ENCODE data around the gene RMRP.

RMRP gene

GRCh38 chr9:35667939-35668338 is 10.1 kb upstream of the RMRP start:
- H3K4me3 ChIP-seq (ENCODE audit: low read length): no peak overlapping the region
- H2AFZ ChIP-seq (ENCODE audit: low read depth, low read length): no peak overlapping the region
- H3K9me3 ChIP-seq (ENCODE audit: low read length): no peaks in the 10 kb centered on the region
- H3K27me3 ChIP-seq (ENCODE audit: insufficient read depth, low read length): no peaks in the 10 kb centered on the region
- H3K4me1 ChIP-seq (ENCODE audit: insufficient read depth, low read length): peaks cover 13% of the 10 kb centered on the region
- H3K36me3 ChIP-seq (ENCODE audit: insufficient read depth, low read length): peaks cover 2% of the 10 kb centered on the region

GRCh38 chr9:35666549-35666948 is 8.7 kb upstream of the RMRP start:
- Histone ChIP-seq H3K36me3 (ENCODE audit: insufficient read depth, low read length) (peaks cover 10% of the 10 kb centered on the region), H3K9me3 (ENCODE audit: low read length) (no peaks in the 10 kb centered on the region), H3K4me1 (ENCODE audit: insufficient read depth, low read length) (peaks cover 13% of the 10 kb centered on the region), H2AFZ (ENCODE audit: low read depth, low read length) (no peak overlapping the region), H3K4me3 (ENCODE audit: low read length) (no peak overlapping the region), H3K27me3 (ENCODE audit: insufficient read depth, low read length) (no peaks in the 10 kb centered on the region)

GRCh38 chr9:35666045-35666444 is 8.2 kb upstream of the RMRP start:
- Histone ChIP-seq H3K4me3 (ENCODE audit: low read length) (no peak overlapping the region), H3K27me3 (ENCODE audit: insufficient read depth, low read length) (no peaks in the 10 kb centered on the region), H3K36me3 (ENCODE audit: insufficient read depth, low read length) (peaks cover 15% of the 10 kb centered on the region)

DNA sequence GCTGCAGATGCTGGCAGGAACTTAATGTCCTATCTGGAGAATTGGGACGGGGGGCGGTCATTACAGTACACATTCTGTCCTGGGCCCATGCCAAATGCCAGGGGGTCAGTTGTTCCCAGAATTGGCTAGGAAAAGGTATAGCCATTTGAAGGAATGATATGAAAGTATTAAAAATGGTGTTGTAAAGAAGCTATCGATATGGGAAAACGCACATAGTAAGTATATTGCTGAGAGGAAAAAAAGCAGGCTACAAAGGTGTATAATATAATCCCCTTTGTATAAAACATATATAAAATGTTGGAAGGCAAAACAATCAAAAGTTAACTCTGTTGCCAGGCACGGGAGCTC is 7.6 kb upstream of the RMRP start:
- H3K9me3 ChIP-seq (ENCODE audit: low read length): no peaks in the 10 kb centered on the region
- peak overlapping the region; percentile 61 for H3K4me3 ChIP-seq (ENCODE audit: low read length)
- H3K4me1 ChIP-seq (ENCODE audit: insufficient read depth, low read length): peaks cover 13% of the 10 kb centered on the region
- H2AFZ ChIP-seq (ENCODE audit: low read depth, low read length): peak overlapping the region; percentile 41
- H3K27me3 ChIP-seq (ENCODE audit: insufficient read depth, low read length): no peaks in the 10 kb centered on the region
- H3K36me3 ChIP-seq (ENCODE audit: insufficient read depth, low read length): peaks cover 21% of the 10 kb centered on the region

More at GRCh38 chr9:35666045-35666444, 8.2 kb upstream of the RMRP start:
- no peaks in the 10 kb centered on the region for H3K9me3 ChIP-seq (ENCODE audit: low read length)
- no peak overlapping the region for H2AFZ ChIP-seq (ENCODE audit: low read depth, low read length)
- peaks cover 13% of the 10 kb centered on the region for H3K4me1 ChIP-seq (ENCODE audit: insufficient read depth, low read length)

- no peaks in the 10 kb centered on the region for H3K9me3 ChIP-seq (ENCODE audit: low read length)
- H3K36me3 ChIP-seq (ENCODE audit: insufficient read depth, low read length): peaks cover 26% of the 10 kb centered on the region
- H3K4me3 ChIP-seq (ENCODE audit: low read length): peak within 1 kb of the TSS; percentile 61
- peak within 1 kb of the TSS; percentile 41 for H2AFZ ChIP-seq (ENCODE audit: low read depth, low read length)
- H3K27me3 ChIP-seq (ENCODE audit: insufficient read depth, low read length): no peaks in the 10 kb centered on the region
- H3K4me1 ChIP-seq (ENCODE audit: insufficient read depth, low read length): peaks cover 13% of the 10 kb centered on the region
These were observed 7.0 kb upstream of the RMRP start, which contains the start of gene ARHGEF39 for GRCh38 chr9:35664531-35665470. Gene ARHGEF39, minus strand, starts transcription at chr9:35665195. Its CDS starts 26 bp downstream, at chr9:35665169.

GRCh38 chr9:35662437-35662836 is 4.6 kb upstream of the RMRP start:
- no peaks in the 10 kb centered on the region for H3K9me3 ChIP-seq (ENCODE audit: low read length)
- no peak overlapping the region for H3K4me3 ChIP-seq (ENCODE audit: low read length)
- no peaks in the 10 kb centered on the region for H3K27me3 ChIP-seq (ENCODE audit: insufficient read depth, low read length)
- H3K4me1 ChIP-seq (ENCODE audit: insufficient read depth, low read length): peaks cover 22% of the 10 kb centered on the region
- H2AFZ ChIP-seq (ENCODE audit: low read depth, low read length): no peak overlapping the region
- peaks cover 26% of the 10 kb centered on the region for H3K36me3 ChIP-seq (ENCODE audit: insufficient read depth, low read length)

GRCh38 chr9:35661756-35662350 is 4.0 kb upstream of the RMRP start:
- H2AFZ ChIP-seq (ENCODE audit: low read depth, low read length): no peak overlapping the region
- H3K27me3 ChIP-seq (ENCODE audit: insufficient read depth, low read length): no peaks in the 10 kb centered on the region
- H3K4me3 ChIP-seq (ENCODE audit: low read length): no peak overlapping the region
- H3K36me3 ChIP-seq (ENCODE audit: insufficient read depth, low read length): peaks cover 26% of the 10 kb centered on the region
- no peaks in the 10 kb centered on the region for H3K9me3 ChIP-seq (ENCODE audit: low read length)
- peaks cover 26% of the 10 kb centered on the region for H3K4me1 ChIP-seq (ENCODE audit: insufficient read depth, low read length)

DNA sequence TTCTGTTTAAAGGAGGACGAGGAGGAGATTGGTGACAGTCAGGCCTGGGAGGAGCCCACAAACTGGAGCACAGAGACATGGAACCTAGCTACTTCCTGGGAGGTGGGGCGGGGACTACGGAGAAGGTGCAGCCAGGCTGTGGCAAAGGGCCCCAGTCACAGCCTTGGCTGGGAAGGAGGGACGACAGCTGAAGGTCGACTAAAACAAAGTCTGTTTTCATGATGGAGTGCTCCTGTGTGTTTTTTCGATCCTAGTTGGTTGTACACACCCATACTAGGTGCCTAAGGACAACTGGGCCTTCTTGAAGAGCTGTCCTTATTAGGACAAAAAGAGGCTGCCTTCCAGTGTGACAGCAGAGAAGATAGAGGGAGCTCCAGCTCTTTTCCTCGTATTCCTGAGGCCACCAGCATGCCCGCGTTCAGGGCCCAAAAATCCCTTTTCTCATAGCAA is 3.2 kb upstream of the RMRP start:
- H2AFZ ChIP-seq (ENCODE audit: low read depth, low read length): no peak overlapping the region
- H3K27me3 ChIP-seq (ENCODE audit: insufficient read depth, low read length): no peaks in the 10 kb centered on the region

DNA sequence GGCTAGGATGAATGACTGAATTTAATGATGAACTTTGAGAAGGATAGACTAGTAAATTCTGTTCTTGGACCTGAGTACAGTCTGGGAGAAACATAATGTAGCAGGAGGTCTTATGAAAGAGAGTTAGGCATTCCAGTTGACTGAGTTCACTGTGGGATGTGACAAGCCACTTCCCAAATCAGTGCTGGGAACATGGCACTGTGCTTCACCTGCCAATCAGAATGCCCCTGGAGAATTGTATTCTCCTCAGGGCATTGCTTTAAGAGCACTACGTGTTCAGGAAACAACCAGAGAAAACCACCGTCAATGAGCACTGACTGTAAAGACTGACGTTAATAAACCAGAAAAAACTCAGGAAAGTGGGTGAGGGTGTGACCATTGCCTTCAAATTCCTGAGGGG is 1.5 kb upstream of the RMRP start:
- Histone ChIP-seq H2AFZ (ENCODE audit: low read depth, low read length) (no peak overlapping the region), H3K27me3 (ENCODE audit: insufficient read depth, low read length) (no peaks in the 10 kb centered on the region), H3K4me3 (ENCODE audit: low read length) (peak overlapping the region; percentile 86), H3K9me3 (ENCODE audit: low read length) (no peaks in the 10 kb centered on the region), H3K36me3 (ENCODE audit: insufficient read depth, low read length) (peaks cover 26% of the 10 kb centered on the region), H3K4me1 (ENCODE audit: insufficient read depth, low read length) (peaks cover 21% of the 10 kb centered on the region)

More for the DNA sequence above, 3.2 kb upstream of the RMRP start:
- peaks cover 26% of the 10 kb centered on the region for H3K4me1 ChIP-seq (ENCODE audit: insufficient read depth, low read length)
- H3K4me3 ChIP-seq (ENCODE audit: low read length): no peak overlapping the region
- no peaks in the 10 kb centered on the region for H3K9me3 ChIP-seq (ENCODE audit: low read length)
- H3K36me3 ChIP-seq (ENCODE audit: insufficient read depth, low read length): peaks cover 26% of the 10 kb centered on the region

DNA sequence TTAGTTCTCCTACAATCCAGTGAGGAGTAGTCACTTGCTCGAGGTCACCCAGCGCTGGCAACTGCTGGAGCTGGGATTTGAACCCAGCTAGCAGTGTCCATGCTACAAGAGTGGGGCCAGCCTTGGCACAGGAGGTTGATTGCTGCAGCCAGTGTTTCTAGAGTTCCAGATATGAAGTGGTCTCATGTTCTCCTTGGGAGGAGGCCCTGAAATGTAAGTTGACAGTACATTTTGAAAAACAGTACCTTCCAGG is 1.1 kb upstream of the RMRP start:
- peak overlapping the region; percentile 33 for H2AFZ ChIP-seq (ENCODE audit: low read depth, low read length)
- peaks cover 17% of the 10 kb centered on the region for H3K4me1 ChIP-seq (ENCODE audit: insufficient read depth, low read length)
- peaks cover 26% of the 10 kb centered on the region for H3K36me3 ChIP-seq (ENCODE audit: insufficient read depth, low read length)
- H3K9me3 ChIP-seq (ENCODE audit: low read length): no peaks in the 10 kb centered on the region
- no peaks in the 10 kb centered on the region for H3K27me3 ChIP-seq (ENCODE audit: insufficient read depth, low read length)
- peak overlapping the region; percentile 86 for H3K4me3 ChIP-seq (ENCODE audit: low read length)

DNA sequence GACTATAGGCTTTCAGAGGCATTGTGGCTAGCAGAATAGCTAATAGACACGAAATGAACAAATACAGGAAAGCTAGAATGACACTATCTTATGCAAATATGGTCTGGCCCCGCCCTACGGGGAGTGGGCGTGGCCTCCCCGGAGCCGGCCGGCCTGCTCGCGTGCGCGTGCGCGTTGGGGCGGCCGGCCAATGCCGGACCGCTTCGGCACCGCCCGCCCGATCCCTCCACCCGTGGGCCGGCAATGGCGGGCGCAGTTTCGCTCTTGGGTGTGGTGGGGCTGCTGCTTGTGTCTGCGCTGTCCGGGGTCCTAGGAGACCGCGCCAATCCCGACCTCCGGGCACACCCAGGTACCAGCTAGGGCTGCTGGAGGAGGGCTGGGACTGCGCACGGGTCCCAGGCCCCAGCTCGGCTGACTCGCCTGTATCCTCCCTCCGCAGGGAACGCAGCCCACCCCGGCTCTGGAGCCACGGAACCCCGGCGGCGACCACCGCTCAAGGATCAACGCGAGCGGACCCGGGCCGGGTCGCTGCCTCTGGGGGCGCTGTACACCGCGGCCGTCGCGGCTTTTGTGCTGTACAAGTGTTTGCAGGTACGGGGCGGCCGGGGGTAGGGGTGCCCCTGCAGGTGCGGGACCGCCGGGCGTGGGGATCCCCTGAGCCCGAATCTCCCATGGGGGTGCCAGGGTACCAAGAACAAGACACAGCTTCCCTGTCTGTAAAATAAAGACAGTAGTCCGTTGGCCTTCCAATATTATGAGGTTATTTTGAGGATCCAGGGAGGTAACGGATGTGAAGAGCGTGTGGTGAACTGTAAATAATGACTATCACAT is 533 bp upstream of the RMRP start, which contains the start of gene CCDC107:
Gene CCDC107 (plus strand): TSS at position 156 of the 831 bp plus-strand sequence. CDS start 88 bp downstream, at position 244.
- Histone ChIP-seq H3K4me1 (ENCODE audit: insufficient read depth, low read length) (peaks cover 13% of the 10 kb centered on the region), H2AFZ (ENCODE audit: low read depth, low read length) (peak within 1 kb of the TSS; percentile 56), H3K27me3 (ENCODE audit: insufficient read depth, low read length) (no peaks in the 10 kb centered on the region), H3K4me3 (ENCODE audit: low read length) (peak within 1 kb of the TSS; percentile 86), H3K9me3 (ENCODE audit: low read length) (no peaks in the 10 kb centered on the region), H3K36me3 (ENCODE audit: insufficient read depth, low read length) (peaks cover 26% of the 10 kb centered on the region)

DNA sequence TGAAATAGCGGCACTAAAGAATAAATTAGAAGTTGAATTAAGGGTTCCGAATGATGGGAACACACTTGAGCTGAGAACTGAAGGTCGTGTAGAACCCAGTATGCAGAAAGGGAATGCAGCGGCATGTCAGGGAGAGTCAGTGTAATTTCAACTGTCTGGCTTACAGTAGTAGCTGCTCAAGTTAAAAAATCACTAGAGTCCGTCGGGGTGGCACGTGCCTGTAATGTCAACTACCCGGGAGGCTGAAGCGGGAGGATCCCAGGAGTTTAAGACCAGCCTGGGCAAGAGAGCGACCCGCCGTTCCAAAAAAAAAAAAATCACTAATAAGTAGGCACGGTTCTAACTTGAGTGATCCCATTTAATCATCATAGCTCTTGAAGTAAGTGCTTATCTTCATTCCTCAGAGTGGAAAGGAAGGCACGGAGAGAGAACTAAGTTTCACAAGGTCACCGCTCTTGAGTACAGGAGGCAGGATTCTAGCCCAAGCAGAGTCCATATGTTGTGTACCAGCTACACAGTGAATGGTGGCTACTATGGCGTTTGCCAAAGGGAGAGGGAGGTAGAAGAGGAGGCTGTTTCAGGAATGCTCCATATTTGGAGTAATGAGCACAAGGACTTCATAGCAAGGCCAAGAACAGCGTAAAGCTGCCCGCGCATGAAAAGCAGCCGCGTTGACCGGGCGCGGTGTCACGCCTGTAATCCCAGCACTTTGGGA is 831 bp downstream of the RMRP start:
- Histone ChIP-seq H3K27me3 (ENCODE audit: insufficient read depth, low read length) (no peaks in the 10 kb centered on the region), H3K4me1 (ENCODE audit: insufficient read depth, low read length) (peaks cover 13% of the 10 kb centered on the region), H3K36me3 (ENCODE audit: insufficient read depth, low read length) (peaks cover 20% of the 10 kb centered on the region), H3K9me3 (ENCODE audit: low read length) (no peaks in the 10 kb centered on the region), H2AFZ (ENCODE audit: low read depth, low read length) (peak overlapping the region; percentile 56), H3K4me3 (ENCODE audit: low read length) (peak overlapping the region; percentile 48)
